GM19463 (cell line): ENCODE data around the gene SF1.

Experiments used
- ATAC-seq: cut with Tn5 transposase; IDR thresholded peaks from one replicate; pipeline ENCODE4 v1.9.1; 2021; ENCODE audit warnings: mild to moderate bottlenecking, moderate library complexity; ENCODE audit not compliant: unreplicated experiment

SF1 gene

GRCh38 chr11:64728757-64729365 lies 49.5 kb downstream of the SF1 start:
- ATAC-seq, result no peak

DNA sequence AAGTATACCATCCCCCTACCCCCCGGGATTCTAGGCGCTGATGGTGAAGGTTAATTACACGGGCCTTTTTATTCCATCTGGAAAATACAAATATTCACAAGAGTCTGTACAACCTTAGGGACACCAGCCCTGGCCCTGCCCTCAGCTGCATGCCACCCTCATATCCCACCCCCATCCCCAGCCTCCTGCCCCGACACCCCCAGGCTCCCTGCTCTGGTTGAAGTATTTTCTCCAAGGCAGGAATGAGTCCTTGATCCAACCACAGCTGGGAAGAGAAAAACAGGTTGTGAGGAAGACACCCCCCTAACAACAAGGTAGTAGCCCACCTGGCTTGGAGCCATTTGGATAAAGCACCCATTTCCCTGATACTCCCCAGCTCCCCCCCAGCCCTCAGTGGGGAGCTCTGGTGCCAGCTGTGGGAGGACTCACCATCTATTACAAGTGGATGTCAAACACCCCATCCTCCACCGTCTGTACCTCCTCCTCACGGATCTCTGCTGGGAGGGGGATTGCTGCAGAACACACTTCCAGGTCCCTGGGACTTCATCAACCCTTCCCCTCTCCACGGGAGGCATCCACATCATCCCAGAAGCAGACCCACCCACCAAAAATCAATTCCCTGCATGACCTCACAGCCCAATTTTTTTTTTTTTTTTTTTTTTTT lies 51.3 kb downstream of the SF1 start:
- ATAC-seq, result no peak

DNA sequence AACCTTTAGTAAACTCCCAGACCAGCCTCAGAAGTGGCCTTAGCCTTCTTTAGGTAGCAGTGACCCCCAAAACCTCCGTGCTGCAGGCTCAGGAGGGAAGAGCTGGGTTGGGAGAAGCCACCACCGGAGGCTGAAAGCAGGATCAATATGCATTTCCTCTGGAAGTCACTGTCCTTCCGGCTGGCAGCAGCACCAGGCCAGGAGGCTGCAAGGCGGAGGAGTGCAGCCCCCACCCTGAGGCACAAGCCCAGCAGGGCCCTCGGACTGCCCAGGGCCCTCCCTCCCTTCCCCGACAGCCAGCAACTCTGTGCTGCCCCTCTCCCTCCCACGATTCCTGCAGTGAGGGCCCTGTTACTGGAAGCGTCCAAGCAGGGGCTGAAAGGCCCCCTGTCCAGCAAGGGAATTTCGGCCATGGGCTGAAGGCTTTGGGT lies 52.1 kb downstream of the SF1 start:
- no peak for ATAC-seq

GRCh38 chr11:64724863-64725532 lies 53.3 kb downstream of the SF1 start:
- no peak for ATAC-seq

- peak; percentile 8 for ATAC-seq
Observed at GRCh38 chr11:64723907-64724862, 54.2 kb downstream of the SF1 start.

DNA sequence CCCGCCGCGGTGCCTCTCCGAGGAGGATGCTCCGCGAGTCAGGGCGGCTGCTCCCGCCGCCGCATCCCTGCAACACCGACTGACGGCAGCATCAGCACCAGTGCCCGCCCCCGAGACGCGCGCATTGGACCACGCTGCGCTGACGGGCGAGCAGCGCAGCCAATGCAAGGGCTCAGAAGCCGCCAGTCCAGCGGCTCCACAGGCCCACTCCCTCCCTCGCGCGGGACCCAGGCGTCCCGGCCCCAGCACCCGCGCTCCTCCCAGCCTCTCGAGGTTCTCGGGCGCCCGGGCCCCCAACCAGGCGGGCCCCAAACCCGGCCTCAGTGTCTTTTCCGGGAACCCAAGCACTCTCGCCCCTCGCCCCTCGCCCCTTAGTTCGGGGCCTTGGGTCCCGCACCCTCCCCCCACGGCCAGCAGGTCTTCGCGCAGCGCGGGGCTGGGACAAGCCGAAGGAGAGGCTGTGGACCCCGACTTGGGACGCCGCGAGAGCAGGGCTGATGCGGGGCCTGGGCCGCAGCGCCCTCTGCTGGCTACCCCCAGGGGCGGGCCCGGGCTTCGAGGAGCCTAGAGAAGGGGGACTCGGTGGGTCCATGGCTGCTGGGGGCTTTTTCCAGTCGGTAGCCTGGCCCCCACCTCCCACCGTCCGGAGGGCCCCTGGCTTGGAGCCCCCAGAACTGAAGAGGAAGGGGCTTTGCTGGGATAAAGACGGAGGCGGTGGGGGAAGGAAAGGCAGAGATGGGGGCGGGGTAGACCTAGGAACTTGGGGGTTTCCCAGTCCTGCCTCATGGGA lies 55.0 kb downstream of the SF1 start, which contains the start of gene NRXN2:
Gene NRXN2, minus strand, starts transcription at position 81 of the 790 bp plus-strand sequence. CDS start 9,498 bp downstream, outside the sequence.
- ATAC-seq, result peak; percentile 94

GRCh38 chr11:64722141-64723065 lies 55.9 kb downstream of the SF1 start:
- no peak for ATAC-seq

GRCh38 chr11:64721359-64721699 lies 57.0 kb downstream of the SF1 start:
- no peak for ATAC-seq

DNA sequence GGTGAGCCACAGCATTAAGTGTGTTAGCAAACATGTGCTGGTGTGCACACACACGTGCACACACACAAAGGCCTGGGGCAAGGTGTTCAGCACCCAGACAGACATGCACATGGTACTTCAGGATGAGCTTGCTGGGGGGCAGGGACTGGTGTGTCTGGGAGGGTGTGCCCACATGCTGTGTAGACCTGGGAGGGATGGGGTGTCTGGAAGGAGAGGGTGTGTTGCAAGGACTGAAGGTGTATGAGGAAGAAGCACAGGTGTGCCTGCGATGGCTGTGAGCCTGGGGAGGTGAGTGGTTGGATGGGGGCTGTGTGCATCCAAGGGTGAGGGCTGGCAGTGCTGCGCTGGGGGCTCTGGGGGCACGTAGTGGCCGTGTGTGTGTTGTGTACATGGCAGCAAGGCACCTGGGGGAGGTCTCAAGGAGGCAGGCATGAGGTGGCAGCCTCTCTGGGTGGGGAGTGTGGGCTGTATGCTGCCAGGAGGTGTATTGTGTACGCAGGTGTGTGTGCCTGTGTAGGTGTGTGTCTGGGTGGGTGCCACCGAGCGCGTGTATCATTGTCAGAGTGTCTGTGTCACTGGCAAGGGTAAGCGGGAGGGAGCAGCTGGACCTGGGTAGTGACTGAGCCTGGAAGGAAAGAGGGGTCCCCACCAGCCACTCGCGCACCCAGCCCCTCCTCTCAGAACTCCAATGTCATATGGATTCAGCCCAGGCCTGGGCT lies 57.5 kb downstream of the SF1 start:
- ATAC-seq, result no peak

GRCh38 chr11:64720167-64720566 lies 58.2 kb downstream of the SF1 start:
- no peak for ATAC-seq

GRCh38 chr11:64719406-64719805 lies 58.9 kb downstream of the SF1 start:
- no peak for ATAC-seq

- no peak for ATAC-seq
Observed at GRCh38 chr11:64718780-64719124, 59.6 kb downstream of the SF1 start.

GRCh38 chr11:64718084-64718779 lies 60.1 kb downstream of the SF1 start:
- no peak for ATAC-seq

- no peak for ATAC-seq
Observed at GRCh38 chr11:64717268-64717578, 61.1 kb downstream of the SF1 start.

GRCh38 chr11:64716473-64717267 lies 61.7 kb downstream of the SF1 start:
- no peak for ATAC-seq

DNA sequence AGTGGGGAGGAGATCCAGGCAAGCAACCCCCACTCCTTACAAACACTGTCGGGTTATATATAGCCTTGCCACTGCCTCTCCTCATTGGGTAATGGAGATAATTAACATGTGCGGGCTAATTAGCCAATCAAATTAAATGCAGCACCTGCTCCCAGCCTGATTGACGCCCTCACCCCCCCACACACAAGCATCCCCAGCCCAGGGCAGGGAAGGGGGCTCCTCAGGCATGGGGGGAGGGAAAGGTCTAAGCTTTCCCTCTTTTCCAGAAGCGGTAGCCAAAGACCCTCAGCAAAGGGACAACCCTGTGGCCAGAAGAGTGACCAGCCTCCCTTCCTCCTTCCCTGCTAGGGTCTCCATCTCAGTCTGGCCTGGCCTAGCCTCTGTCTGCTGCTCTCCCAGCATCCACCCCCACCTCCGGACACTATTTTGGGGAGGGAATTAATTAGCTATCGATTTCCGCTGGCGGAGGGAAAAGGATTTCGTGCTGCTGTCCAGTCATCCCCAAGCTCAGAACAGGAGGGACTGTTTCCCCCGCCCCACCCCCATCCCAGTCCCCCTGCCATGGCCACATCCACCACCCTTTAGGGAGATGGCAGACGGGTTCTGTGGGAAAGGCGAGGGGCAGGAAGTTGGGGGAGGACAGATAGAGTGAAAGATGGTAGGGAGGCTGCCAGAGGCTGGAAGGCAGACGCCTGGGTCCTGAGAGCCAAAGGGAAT lies 62.4 kb downstream of the SF1 start:
- ATAC-seq, result no peak

- ATAC-seq, result no peak
Observed at GRCh38 chr11:64715110-64715509, 63.2 kb downstream of the SF1 start.
